ENCODE data around the gene TERT.
"Not testable (repeated sequence)": the region's sequence is repeated elsewhere in the genome, so short reads cannot be mapped to it uniquely, and the experiment has no call there.

TERT gene

DNA sequence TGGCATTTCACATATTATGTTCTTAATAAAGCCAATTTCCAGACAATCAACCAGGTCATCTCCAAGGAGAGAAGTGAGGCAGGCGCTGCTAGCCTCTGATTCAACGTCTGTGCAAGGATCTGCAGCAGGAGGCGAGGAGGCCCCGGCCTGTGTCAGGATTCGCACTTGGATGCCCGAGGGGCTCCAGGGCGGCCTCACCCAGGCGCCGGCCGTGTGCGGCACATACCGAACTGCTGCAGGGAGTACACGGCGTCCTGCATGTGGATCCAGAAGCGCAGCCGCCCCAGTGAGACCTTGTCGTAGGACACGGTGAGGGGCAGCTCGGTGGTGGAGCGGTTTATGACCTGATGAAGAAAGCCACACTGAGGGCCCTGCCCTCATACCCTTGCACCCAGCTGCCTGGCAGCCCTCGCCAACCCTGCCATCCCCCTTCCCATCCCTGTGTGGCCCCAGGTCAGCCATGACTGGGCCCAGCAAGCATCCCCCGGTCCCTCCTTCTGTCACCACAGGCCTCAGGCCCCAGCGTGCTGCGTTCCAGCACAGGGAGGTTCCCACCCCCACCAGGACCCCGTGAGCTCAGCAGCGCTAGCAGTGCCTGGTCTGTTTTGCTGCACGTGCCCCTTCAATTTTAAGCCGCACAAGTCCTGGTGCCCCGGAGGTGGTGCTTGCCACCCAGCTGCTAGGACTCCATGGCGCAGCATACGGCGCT lies 40.1 kb upstream of the TERT start:
- Histone ChIP-seq H4K20me1 (ENCODE audit: insufficient read depth, low read length, poor library complexity, severe bottlenecking) (peaks cover 54% of the 10 kb centered on the region), H3K27me3 (ENCODE audit: insufficient read depth, low read length, poor library complexity, severe bottlenecking) (no peaks in the 10 kb centered on the region), H3K4me1 (ENCODE audit: insufficient read depth, low read length, poor library complexity, severe bottlenecking) (no peaks in the 10 kb centered on the region), H3K9me3 (ENCODE audit: insufficient read depth, low read depth, low read length) (no peaks in the 10 kb centered on the region), H3K9me2 (replicated peaks; ENCODE audit: low read depth, low read length) (no peaks in the 10 kb centered on the region), H3K9ac (ENCODE audit: low read depth, low read length, poor library complexity, severe bottlenecking) (no peak overlapping the region), H3F3A (ENCODE audit: low read depth) (peaks cover 7% of the 10 kb centered on the region; the same call in 1 of the 2 replicates), H2AFZ (ENCODE audit: low read length) (no peak overlapping the region), H3K4me3 (ENCODE audit: low read length, poor library complexity, severe bottlenecking) (no peak overlapping the region), H3K4me2 (ENCODE audit: low read depth, low read length, poor library complexity, severe bottlenecking) (no peak overlapping the region), H3K79me2 (ENCODE audit: insufficient read depth, low read length) (peaks cover 55% of the 10 kb centered on the region; the same call in 1 of the 2 replicates), H3K36me3 (ENCODE audit: insufficient read depth, low read length) (peaks cover 90% of the 10 kb centered on the region)
- TF ChIP-seq EZH2phosphoT487 (IDR thresholded peaks at IDR 0.05; ENCODE audit: borderline replicate concordance) = no peak
- TF ChIP-seq, protein P1, sequence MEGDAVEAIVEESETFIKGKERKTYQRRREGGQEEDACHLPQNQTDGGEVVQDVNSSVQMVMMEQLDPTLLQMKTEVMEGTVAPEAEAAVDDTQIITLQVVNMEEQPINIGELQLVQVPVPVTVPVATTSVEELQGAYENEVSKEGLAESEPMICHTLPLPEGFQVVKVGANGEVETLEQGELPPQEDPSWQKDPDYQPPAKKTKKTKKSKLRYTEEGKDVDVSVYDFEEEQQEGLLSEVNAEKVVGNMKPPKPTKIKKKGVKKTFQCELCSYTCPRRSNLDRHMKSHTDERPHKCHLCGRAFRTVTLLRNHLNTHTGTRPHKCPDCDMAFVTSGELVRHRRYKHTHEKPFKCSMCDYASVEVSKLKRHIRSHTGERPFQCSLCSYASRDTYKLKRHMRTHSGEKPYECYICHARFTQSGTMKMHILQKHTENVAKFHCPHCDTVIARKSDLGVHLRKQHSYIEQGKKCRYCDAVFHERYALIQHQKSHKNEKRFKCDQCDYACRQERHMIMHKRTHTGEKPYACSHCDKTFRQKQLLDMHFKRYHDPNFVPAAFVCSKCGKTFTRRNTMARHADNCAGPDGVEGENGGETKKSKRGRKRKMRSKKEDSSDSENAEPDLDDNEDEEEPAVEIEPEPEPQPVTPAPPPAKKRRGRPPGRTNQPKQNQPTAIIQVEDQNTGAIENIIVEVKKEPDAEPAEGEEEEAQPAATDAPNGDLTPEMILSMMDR (conservative IDR thresholded peaks at IDR 0.05; ENCODE audit: low read length) = no peak

DNA sequence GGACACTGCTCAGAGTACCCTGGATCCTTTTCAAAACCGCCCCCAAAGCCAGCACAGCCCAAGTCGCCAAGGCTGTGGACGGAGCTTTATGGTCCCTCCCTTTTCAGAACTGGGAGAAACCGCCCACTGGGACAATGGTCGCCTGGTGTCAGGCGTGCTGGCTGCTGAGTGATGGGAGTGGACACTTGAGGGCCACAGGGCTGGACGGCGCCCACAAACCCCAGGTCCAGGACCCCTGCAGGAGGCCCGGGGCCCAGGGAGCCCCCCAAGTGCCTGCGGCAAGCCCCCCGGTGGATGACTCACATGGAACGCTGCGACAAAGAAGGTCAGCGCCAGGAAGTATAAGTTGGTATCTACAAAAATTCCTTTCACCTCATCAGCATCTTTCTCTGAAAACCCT lies 39.1 kb upstream of the TERT start:
- peaks cover 92% of the 10 kb centered on the region for H3K36me3 ChIP-seq (ENCODE audit: insufficient read depth, low read length)
- H3K79me2 ChIP-seq (ENCODE audit: insufficient read depth, low read length) = peaks cover 51% of the 10 kb centered on the region; the same call in 1 of the 2 replicates
- TF ChIP-seq EZH2phosphoT487 (IDR thresholded peaks at IDR 0.05; ENCODE audit: borderline replicate concordance) = no peak
- TF ChIP-seq, protein P1 (conservative IDR thresholded peaks at IDR 0.05; ENCODE audit: low read length) = no peak

DNA sequence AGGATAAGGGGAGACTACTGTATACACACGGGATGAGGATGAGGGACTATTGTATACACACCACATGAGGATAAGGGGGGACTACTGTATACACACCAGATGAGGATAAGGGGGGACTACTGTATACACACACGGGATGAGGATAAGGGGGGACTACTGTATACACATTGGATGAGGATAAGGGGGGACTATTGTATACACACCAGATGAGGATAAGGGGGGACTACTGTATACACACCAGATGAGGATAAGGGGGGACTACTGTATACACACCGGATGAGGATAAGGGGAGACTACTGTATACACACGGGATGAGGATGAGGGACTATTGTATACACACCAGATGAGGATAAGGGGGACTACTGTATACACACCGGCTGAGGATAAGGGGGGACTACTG lies 38.4 kb upstream of the TERT start:
- H3K9ac ChIP-seq (ENCODE audit: low read depth, low read length, poor library complexity, severe bottlenecking); H3K4me2 ChIP-seq (ENCODE audit: low read depth, low read length, poor library complexity, severe bottlenecking); H2AFZ ChIP-seq (ENCODE audit: low read length); H3F3A ChIP-seq (ENCODE audit: low read depth); H3K9me3 ChIP-seq (ENCODE audit: insufficient read depth, low read depth, low read length); H3K27me3 ChIP-seq (ENCODE audit: insufficient read depth, low read length, poor library complexity, severe bottlenecking); H3K4me3 ChIP-seq (ENCODE audit: low read length, poor library complexity, severe bottlenecking); H3K9me2 ChIP-seq (replicated peaks; ENCODE audit: low read depth, low read length); H3K4me1 ChIP-seq (ENCODE audit: insufficient read depth, low read length, poor library complexity, severe bottlenecking): not testable (repeated sequence)
- peaks cover 54% of the 10 kb centered on the region for H4K20me1 ChIP-seq (ENCODE audit: insufficient read depth, low read length, poor library complexity, severe bottlenecking)
- H3K36me3 ChIP-seq (ENCODE audit: insufficient read depth, low read length) = peaks cover 85% of the 10 kb centered on the region
- peaks cover 50% of the 10 kb centered on the region; the same call in 1 of the 2 replicates for H3K79me2 ChIP-seq (ENCODE audit: insufficient read depth, low read length)

More for the DNA sequence above, 39.1 kb upstream of the TERT start:
- no peak overlapping the region for H2AFZ ChIP-seq (ENCODE audit: low read length)
- no peaks in the 10 kb centered on the region for H3K9me3 ChIP-seq (ENCODE audit: insufficient read depth, low read depth, low read length)
- H3K27me3 ChIP-seq (ENCODE audit: insufficient read depth, low read length, poor library complexity, severe bottlenecking) = no peaks in the 10 kb centered on the region
- H3K4me2 ChIP-seq (ENCODE audit: low read depth, low read length, poor library complexity, severe bottlenecking) = no peak overlapping the region
- H3K9me2 ChIP-seq (replicated peaks; ENCODE audit: low read depth, low read length) = no peaks in the 10 kb centered on the region
- peaks cover 7% of the 10 kb centered on the region; the same call in 1 of the 2 replicates for H3F3A ChIP-seq (ENCODE audit: low read depth)
- H3K9ac ChIP-seq (ENCODE audit: low read depth, low read length, poor library complexity, severe bottlenecking) = no peak overlapping the region
- no peaks in the 10 kb centered on the region for H3K4me1 ChIP-seq (ENCODE audit: insufficient read depth, low read length, poor library complexity, severe bottlenecking)
- H4K20me1 ChIP-seq (ENCODE audit: insufficient read depth, low read length, poor library complexity, severe bottlenecking) = peaks cover 54% of the 10 kb centered on the region
- H3K4me3 ChIP-seq (ENCODE audit: low read length, poor library complexity, severe bottlenecking) = no peak overlapping the region
